HG03460 (cell line): ENCODE data around the gene OTOP1.
"Not testable (repeated sequence)": the region's sequence is repeated elsewhere in the genome, so short reads cannot be mapped to it uniquely, and the experiment has no call there.

Experiments
- ATAC-seq: cut with Tn5 transposase; IDR thresholded peaks from one replicate; pipeline ENCODE4 v1.9.1; 2021; ENCODE audit not compliant: unreplicated experiment

OTOP1 gene

DNA sequence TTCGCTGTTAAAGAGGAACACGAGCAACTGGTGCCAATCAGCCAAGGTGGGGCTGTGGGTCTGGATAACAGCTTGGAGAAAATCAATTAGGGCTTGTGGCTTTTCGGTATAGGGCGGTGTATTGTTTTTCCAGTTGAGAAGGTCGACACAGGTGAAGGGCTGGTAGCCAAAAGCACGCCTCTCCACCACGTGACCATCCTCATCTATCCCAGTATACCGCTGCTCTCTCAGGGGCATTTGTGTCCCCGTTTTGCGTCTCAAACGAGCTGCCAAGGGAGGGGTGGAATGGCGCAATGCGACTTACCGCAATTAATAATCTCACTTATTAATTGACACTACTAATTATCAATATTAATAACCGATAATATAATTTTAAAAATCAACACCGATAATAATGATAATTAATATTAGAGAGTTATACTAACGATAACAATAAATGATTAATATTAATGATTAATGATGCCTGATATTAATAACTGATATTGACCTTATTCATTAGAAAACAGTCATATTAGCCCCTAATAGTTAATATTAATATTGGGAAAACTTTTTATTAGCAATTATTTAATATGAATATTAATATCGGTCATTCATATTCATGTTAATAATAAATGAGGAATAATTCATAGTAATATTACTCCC is 62.1 kb downstream of the OTOP1 start:
- ATAC-seq: not testable (repeated sequence)

DNA sequence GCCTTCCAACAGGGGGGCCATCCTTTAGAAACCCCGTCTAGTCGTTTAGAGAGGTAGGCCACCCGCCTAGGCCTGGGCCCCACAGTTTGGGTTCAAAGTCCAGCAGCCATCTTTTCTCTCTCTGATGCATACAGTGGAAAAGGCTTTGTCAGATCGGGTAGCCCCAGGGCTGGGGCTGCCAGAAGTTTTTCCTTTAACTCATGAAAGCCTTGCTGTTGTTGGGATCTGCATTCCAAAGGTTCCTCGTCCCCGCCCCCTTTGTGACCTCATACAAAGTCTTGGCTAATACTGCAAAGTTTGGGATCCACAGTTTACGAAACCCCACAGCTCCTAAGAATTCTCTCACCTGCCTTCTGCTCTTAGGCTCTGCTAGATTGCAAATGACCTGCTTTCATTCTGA is 64.5 kb downstream of the OTOP1 start:
- not testable (repeated sequence) for ATAC-seq

DNA sequence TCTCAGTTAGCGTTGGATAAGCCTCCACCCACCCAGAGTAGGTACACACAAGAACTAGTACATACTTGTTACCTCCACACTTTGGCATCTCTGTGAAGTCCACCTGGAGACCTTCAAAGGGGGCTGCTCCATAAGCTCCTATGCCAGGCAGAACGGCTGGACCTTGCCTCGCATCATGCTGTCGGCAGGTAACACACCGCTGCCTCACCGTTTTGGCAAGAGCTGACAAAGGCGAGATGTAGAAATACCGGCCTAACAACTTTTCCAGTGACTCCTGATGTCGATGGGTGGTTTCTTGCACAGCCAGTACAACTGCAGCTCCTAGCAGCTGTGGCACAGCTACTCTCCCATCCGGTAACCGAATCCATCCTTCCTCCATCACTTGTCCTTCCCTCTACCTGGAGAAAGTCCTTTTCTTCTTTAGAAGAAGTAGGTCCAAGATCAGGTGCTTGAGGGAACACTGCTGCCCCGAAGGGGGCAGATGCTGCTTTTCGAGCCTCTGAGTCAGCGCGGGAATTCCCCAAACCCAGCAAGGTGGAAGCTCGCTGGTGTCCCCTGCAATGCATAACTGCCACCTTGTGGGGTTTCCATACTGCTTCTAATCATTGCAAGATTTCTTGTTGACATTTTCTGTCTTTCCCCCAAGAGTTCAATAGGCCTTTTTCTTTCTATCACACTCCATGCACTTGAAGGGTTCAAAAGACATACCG is 65.6 kb downstream of the OTOP1 start:
- ATAC-seq: not testable (repeated sequence)

DNA sequence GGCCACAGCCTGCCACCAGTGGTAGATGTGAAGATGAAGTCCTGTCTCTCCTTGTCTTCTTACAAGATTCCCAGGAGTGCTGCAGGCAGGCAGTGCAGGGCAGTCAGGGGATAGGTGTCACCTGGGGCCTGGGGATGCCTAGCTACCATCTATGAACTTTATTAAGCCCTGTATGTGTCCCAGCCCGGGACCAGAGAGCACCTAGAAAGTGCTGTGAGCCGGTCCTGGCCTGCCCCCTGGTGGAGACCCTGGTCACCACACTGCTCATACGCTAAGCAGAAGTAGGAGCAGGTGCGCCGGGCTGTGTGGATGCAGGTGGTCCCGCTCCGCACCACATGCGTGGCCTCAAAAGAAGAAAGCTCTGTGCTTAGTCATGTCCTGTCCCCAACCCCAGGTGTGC is 81.1 kb downstream of the OTOP1 start:
- not testable (repeated sequence) for ATAC-seq

DNA sequence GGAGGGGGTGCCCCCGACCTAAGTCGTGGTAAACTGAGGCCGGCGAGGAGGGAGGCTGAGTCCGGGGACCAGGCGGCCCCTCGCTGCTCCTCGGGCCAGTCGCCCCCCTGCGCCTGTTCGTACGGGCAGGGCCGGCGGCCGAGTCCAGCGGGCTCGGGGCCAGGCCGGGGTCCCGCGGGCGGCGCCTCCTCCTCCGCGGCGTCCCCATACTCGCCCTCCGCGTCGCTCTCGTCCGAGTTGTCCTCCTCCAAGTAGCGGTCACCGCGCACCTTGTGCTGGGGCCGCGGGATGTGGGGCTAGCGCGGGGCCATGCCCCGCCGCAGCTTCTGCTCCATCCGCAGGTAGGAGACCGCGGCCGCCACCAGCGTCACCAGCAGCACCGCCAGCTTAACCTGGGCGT is 83.4 kb downstream of the OTOP1 start:
- not testable (repeated sequence) for ATAC-seq

DNA sequence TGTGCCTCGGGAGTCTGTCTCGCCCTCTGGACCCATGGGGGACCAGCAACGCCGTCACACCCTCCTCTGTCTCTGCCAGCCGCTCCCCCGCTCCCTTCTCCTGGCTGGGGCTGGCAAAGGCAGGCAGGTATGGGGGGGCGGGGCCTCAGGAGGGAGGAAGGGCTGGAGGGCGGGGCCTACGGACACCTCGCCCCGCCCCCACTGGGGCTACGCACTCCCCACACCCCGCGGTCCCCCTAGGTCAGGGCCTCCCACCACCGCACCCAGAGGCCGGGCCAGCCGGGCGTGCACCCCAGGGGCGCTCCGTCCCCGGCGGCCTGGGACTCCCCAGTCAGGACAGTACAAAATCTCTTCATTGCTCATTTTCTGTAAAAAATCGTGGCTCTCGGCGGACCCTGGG is 84.0 kb downstream of the OTOP1 start:
- ATAC-seq: not testable (repeated sequence)

DNA sequence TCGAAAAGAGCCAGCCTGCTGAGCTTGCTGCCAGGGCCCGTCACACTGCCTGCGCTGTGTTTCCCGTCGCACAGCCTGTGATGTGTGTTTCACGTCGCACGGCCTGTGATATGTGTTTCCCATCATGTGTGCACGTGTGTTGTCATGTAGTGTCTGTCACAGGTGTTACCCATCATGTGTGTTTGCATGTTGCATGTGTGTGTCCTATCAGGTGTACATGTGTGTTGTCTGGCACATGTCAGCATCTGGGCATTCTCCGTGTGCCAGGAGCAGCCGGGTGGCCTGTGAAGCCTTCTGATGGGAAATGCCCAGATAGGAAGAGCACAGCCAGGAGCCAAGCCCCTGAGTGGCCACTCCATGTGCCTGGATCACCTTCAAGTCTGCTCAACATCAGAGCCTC is 85.5 kb downstream of the OTOP1 start:
- ATAC-seq: not testable (repeated sequence)
